HEK293 (cell line): Measurements from ENCODE around the gene BAIAP2.

Source experiments
- GLIS2 ChIP-seq: fragments of 450-650 bp; formaldehyde crosslinking; IDR thresholded peaks from 2 replicates; pipeline ENCODE4 v1.5.1; 2016; ENCODE audit warnings: missing biosample characterization, missing genetic modification characterization
- KLF17 ChIP-seq: fragments of 450-650 bp; formaldehyde crosslinking; IDR thresholded peaks from 2 replicates; pipeline ENCODE4 v1.5.1; 2016; ENCODE audit warnings: missing biosample characterization, missing genetic modification characterization
- KLF9 ChIP-seq: fragments of 450-650 bp; formaldehyde crosslinking; IDR thresholded peaks from 2 replicates; pipeline ENCODE4 v1.5.1; 2016; ENCODE audit warnings: missing biosample characterization, missing genetic modification characterization, low read depth
- PATZ1 ChIP-seq: fragments of 450-650 bp; formaldehyde crosslinking; IDR thresholded peaks from 2 replicates; pipeline ENCODE4 v1.5.1; 2016; ENCODE audit warnings: missing biosample characterization, missing genetic modification characterization
- PRDM2 ChIP-seq: fragments of 450-650 bp; formaldehyde crosslinking; IDR thresholded peaks from 2 replicates; pipeline ENCODE4 v1.5.1; 2016; ENCODE audit warnings: missing biosample characterization, missing genetic modification characterization, borderline replicate concordance
- SALL2 ChIP-seq: fragments of 450-650 bp; formaldehyde crosslinking; IDR thresholded peaks from 2 replicates; pipeline ENCODE4 v1.5.0; 2017; ENCODE audit warnings: missing biosample characterization, mild to moderate bottlenecking, missing genetic modification characterization, borderline replicate concordance
- SP3 ChIP-seq: fragments of 450-650 bp; formaldehyde crosslinking; IDR thresholded peaks from 2 replicates; pipeline ENCODE4 v1.5.1; 2016; ENCODE audit warnings: missing biosample characterization, missing genetic modification characterization
- ZBTB1 ChIP-seq: fragments of 450-650 bp; formaldehyde crosslinking; IDR thresholded peaks from 2 replicates; pipeline ENCODE4 v1.5.1; 2016; ENCODE audit warnings: missing biosample characterization, missing genetic modification characterization
- ZBTB44 ChIP-seq: fragments of 450-650 bp; IDR thresholded peaks from 2 replicates; pipeline ENCODE4 v1.5.1; 2018; ENCODE audit warnings: missing biosample characterization, mild to moderate bottlenecking, missing genetic modification characterization
- ZEB2 ChIP-seq: fragments of 450-650 bp; formaldehyde crosslinking; IDR thresholded peaks from 2 replicates; pipeline ENCODE4 v1.5.1; 2016; ENCODE audit warnings: missing biosample characterization, missing genetic modification characterization
- ZNF146 ChIP-seq: fragments of 450-650 bp; formaldehyde crosslinking; IDR thresholded peaks from 2 replicates; pipeline ENCODE4 v1.5.1; 2016; ENCODE audit warnings: missing biosample characterization, missing genetic modification characterization
- ZNF2 ChIP-seq: fragments of 450-650 bp; formaldehyde crosslinking; IDR thresholded peaks from 2 replicates; pipeline ENCODE4 v1.5.1; 2016; ENCODE audit warnings: missing biosample characterization, missing genetic modification characterization
- ZNF223 ChIP-seq: fragments of 450-650 bp; formaldehyde crosslinking; IDR thresholded peaks from 2 replicates; pipeline ENCODE4 v1.5.1; 2016; ENCODE audit warnings: missing biosample characterization, missing genetic modification characterization
- ZNF274 ChIP-seq, 2 experiments: fragments of 200-500 bp in 1 of 2; fragments of 450-650 bp in 1 of 2; sonication (Bioruptor generic) in 1 of 2; formaldehyde crosslinking in 1 of 2; IDR thresholded peaks; 2 replicates each; pipeline versions ENCODE4 v1.5.1 to v1.6.1; 2014 to 2016; ENCODE audit warnings: borderline replicate concordance in 1 of 2, inconsistent platforms in 1 of 2, low read length in 1 of 2, missing biosample characterization in 1 of 2, missing genetic modification characterization in 1 of 2
- ZNF341 ChIP-seq: fragments of 450-650 bp; formaldehyde crosslinking; IDR thresholded peaks from 2 replicates; pipeline ENCODE4; 2016; ENCODE audit warnings: low read depth, missing biosample characterization, missing genetic modification characterization
- ZNF354C ChIP-seq: fragments of 450-650 bp; formaldehyde crosslinking; IDR thresholded peaks from 2 replicates; pipeline ENCODE4 v1.5.1; 2016; ENCODE audit warnings: missing biosample characterization, missing genetic modification characterization, low read depth, borderline replicate concordance
- ZNF391 ChIP-seq: fragments of 450-650 bp; formaldehyde crosslinking; IDR thresholded peaks from 2 replicates; pipeline ENCODE4 v1.5.1; 2016; ENCODE audit warnings: low read depth, missing biosample characterization, missing genetic modification characterization, borderline replicate concordance
- ZNF521 ChIP-seq: fragments of 450-650 bp; formaldehyde crosslinking; IDR thresholded peaks from 2 replicates; pipeline ENCODE4 v1.5.1; 2017; ENCODE audit warnings: missing biosample characterization, mild to moderate bottlenecking, missing genetic modification characterization
- ZNF571 ChIP-seq: fragments of 450-650 bp; formaldehyde crosslinking; IDR thresholded peaks from 2 replicates; pipeline ENCODE4 v1.5.0; 2017; ENCODE audit warnings: missing biosample characterization, missing genetic modification characterization
- ZNF600 ChIP-seq: fragments of 450-650 bp; formaldehyde crosslinking; IDR thresholded peaks from 2 replicates; pipeline ENCODE4 v1.5.1; 2016; ENCODE audit warnings: missing biosample characterization, missing genetic modification characterization
- ZNF626 ChIP-seq: fragments of 450-650 bp; sonication (Bioruptor Pico); formaldehyde crosslinking; IDR thresholded peaks from 2 replicates; pipeline ENCODE4 v1.5.1; 2018; ENCODE audit warnings: missing biosample characterization, missing genetic modification characterization, inconsistent platforms
- ZNF664 ChIP-seq: fragments of 450-650 bp; formaldehyde crosslinking; IDR thresholded peaks from 2 replicates; pipeline ENCODE4 v1.5.1; 2016; ENCODE audit warnings: missing biosample characterization, missing genetic modification characterization
- ZNF670 ChIP-seq: fragments of 450-650 bp; formaldehyde crosslinking; IDR thresholded peaks from 2 replicates; pipeline ENCODE4 v1.5.1; 2016; ENCODE audit warnings: missing biosample characterization, missing genetic modification characterization, low read depth
- ZNF704 ChIP-seq: fragments of 450-650 bp; formaldehyde crosslinking; IDR thresholded peaks from 2 replicates; pipeline ENCODE4 v1.5.1; 2016; ENCODE audit warnings: missing biosample characterization, missing genetic modification characterization
- ZNF76 ChIP-seq: fragments of 450-650 bp; formaldehyde crosslinking; IDR thresholded peaks from 2 replicates; pipeline ENCODE4; 2016; ENCODE audit warnings: low read depth, missing biosample characterization, missing genetic modification characterization, borderline replicate concordance
- ZNF777 ChIP-seq: fragments of 450-650 bp; formaldehyde crosslinking; IDR thresholded peaks from 2 replicates; pipeline ENCODE4 v1.5.1; 2017; ENCODE audit warnings: missing biosample characterization, missing genetic modification characterization, borderline replicate concordance
- ZSCAN16 ChIP-seq: fragments of 450-650 bp; formaldehyde crosslinking; IDR thresholded peaks from 2 replicates; pipeline ENCODE4 v1.5.1; 2016; ENCODE audit warnings: missing biosample characterization, missing genetic modification characterization

BAIAP2 gene

GRCh38 chr17:81090361-81091136, 55.6 kb downstream of the BAIAP2 start (continued):
- no peak for TF ChIP-seq PRDM2
- peak; percentile 28; the same call in 1 of the 2 replicates for TF ChIP-seq PATZ1 (tag by site-specific recombination)
- 0 out of 2 replicates have a peak, but pooled peaks have one; percentile 11 for TF ChIP-seq ZBTB44 (tag by site-specific recombination)
- TF ChIP-seq KLF9 = peak; percentile 58; the same call in 1 of the 2 replicates
- no peak for TF ChIP-seq ZNF354C (tag by site-specific recombination)
- no peak for TF ChIP-seq ZNF626 (tag by site-specific recombination)
- TF ChIP-seq ZNF391 (tag by site-specific recombination) = no peak
- no peak for TF ChIP-seq ZNF274 (IDR thresholded peaks at IDR 0.05; ENCODE audit: low read length)
- TF ChIP-seq ZNF274 (tag by site-specific recombination; IDR thresholded peaks at IDR 0.05; ENCODE audit: borderline replicate concordance) = no peak
- peak; percentile 16; the same call in 1 of the 2 replicates for TF ChIP-seq GLIS2 (tag by site-specific recombination)
- TF ChIP-seq ZBTB1 (tag by site-specific recombination) = no peak
- TF ChIP-seq ZEB2 = no peak
- TF ChIP-seq ZNF571 (tag by site-specific recombination) = no peak
- TF ChIP-seq SP3 (tag by site-specific recombination) = 0 out of 2 replicates have a peak, but pooled peaks have one; percentile 16
- TF ChIP-seq ZNF521 (tag by site-specific recombination) = no peak
- TF ChIP-seq KLF17 (tag by site-specific recombination) = 0 out of 2 replicates have a peak, but pooled peaks have one; percentile 36
- TF ChIP-seq ZNF704 (tag by site-specific recombination) = no peak
- TF ChIP-seq ZNF670 (tag by site-specific recombination) = no peak
- no peak for TF ChIP-seq ZNF777 (tag by site-specific recombination)
- TF ChIP-seq ZNF341 (tag by site-specific recombination) = no peak
- no peak for TF ChIP-seq ZNF146 (tag by site-specific recombination)
- no peak for TF ChIP-seq ZNF2 (tag by site-specific recombination)
- TF ChIP-seq ZSCAN16 (tag by site-specific recombination) = no peak
- TF ChIP-seq ZNF76 = no peak
- no peak for TF ChIP-seq SALL2 (tag by site-specific recombination)
- TF ChIP-seq ZNF664 (tag by site-specific recombination) = no peak
- TF ChIP-seq ZNF223 (tag by site-specific recombination) = no peak
- TF ChIP-seq ZNF600 (tag by site-specific recombination) = no peak
